Caco-2 (cell line): Measurements from ENCODE around the gene C6orf89. TPM values are rescaled to one million over a fixed set of nuclear protein-coding genes. Genes with fewer than 3 reads are reported as not detected.

Experiments used
- BruUV-seq: library from RNA; stranded (reverse); fragments of 400-500 nt; replicated peaks from 2 replicates; lab custom pipeline; 2021; lab: Mats Ljungman, UMichigan
- CTCF ChIA-PET: fragments of 300-600 bp; sonication (Branson Sonifier 250); formaldehyde crosslinking; loops from one replicate; lab custom pipeline; 2022; ENCODE audit warnings: antibody characterized with exemption; lab: Charles Lee
- POLR2A ChIA-PET: fragments of 300-600 bp; sonication (Branson Sonifier 250); formaldehyde crosslinking; loops from one replicate; lab custom pipeline; 2022; ENCODE audit warnings: antibody characterized with exemption; lab: Charles Lee
- DNase-seq, 2 experiments: peaks; one replicate each; pipeline versions ENCODE4 v3.0.0 to v3.0.0-alpha.2; 2020 to 2022
- H3K27me3 ChIP-seq: replicated peaks from 2 replicates; pipeline ENCODE4 v1.6.0; 2011; ENCODE audit warnings: low read length; ENCODE audit not compliant: control insufficient read depth, insufficient read depth
- H3K36me3 ChIP-seq: 2 replicates; pipeline ENCODE4 v1.5.1; 2011; ENCODE audit warnings: low read length; ENCODE audit not compliant: control insufficient read depth, insufficient read depth
- H3K4me1 ChIP-seq: fragments of 250-450 bp; sonication (Bioruptor Pico); 2 replicates; pipeline ENCODE4 v1.5.1; 2020; ENCODE audit warnings: mild to moderate bottlenecking
- H3K4me3 ChIP-seq: 2 replicates; pipeline ENCODE4 v1.5.1; 2011; ENCODE audit warnings: low read depth, mild to moderate bottlenecking, control low read depth, low read length
- H3K9me3 ChIP-seq: fragments of 250-450 bp; sonication (Bioruptor Pico); 2 replicates; pipeline ENCODE4 v1.5.1; 2020; ENCODE audit warnings: mild to moderate bottlenecking, moderate library complexity
- H3K27ac Mint-ChIP-seq: one replicate; pipeline ENCODE4 v1.8.0; 2022; ENCODE audit warnings: mixed read lengths; ENCODE audit not compliant: unreplicated experiment
- H3K27me3 Mint-ChIP-seq: one replicate; pipeline ENCODE4 v1.8.0; 2022; ENCODE audit warnings: mixed read lengths; ENCODE audit not compliant: insufficient read depth, unreplicated experiment
- H3K36me3 Mint-ChIP-seq: one replicate; pipeline ENCODE4 v1.8.0; 2022; ENCODE audit warnings: mild to moderate bottlenecking, mixed read lengths; ENCODE audit not compliant: insufficient read depth, unreplicated experiment
- H3K4me1 Mint-ChIP-seq: one replicate; pipeline ENCODE4 v1.8.0; 2022; ENCODE audit warnings: low read depth, mixed read lengths; ENCODE audit not compliant: unreplicated experiment
- H3K4me3 Mint-ChIP-seq: one replicate; pipeline ENCODE4 v1.8.0; 2022; ENCODE audit warnings: mild to moderate bottlenecking, moderate library complexity, mixed read lengths; ENCODE audit not compliant: unreplicated experiment
- H3K9me3 Mint-ChIP-seq: one replicate; pipeline ENCODE4 v1.8.0; 2022; ENCODE audit warnings: mixed read lengths; ENCODE audit not compliant: unreplicated experiment
- CTCF ChIP-seq, 2 experiments: fragments of 200-600 bp in 1 of 2; IDR thresholded peaks; 1 replicate in 1 of 2; 2 replicates in 1 of 2; pipeline versions ENCODE4 v1.5.1 to v1.8.0; 2011 to 2022; ENCODE audit warnings: antibody characterized with exemption in 1 of 2, control low read depth in 1 of 2, inconsistent platforms in 1 of 2, low read depth in 1 of 2, low read length in 1 of 2, mild to moderate bottlenecking in 1 of 2, moderate library complexity in 1 of 2; ENCODE audit not compliant: insufficient read depth in 1 of 2, severe bottlenecking in 1 of 2, unreplicated experiment in 1 of 2
- intact Hi-C: fragments of 100-400 bp; cut with micrococcal nuclease; formaldehyde crosslinking; loops from one replicate; pipeline ENCODE4 v1.10.0; 2022; ENCODE audit not compliant: unreplicated experiment
- total RNA-seq: library from RNA; stranded (reverse); gene quantifications from 2 replicates; pipeline ENCODE4 v1.2.3, GENCODE V29; 2022

Gene C6orf89
- total RNA-seq, 1 experiment from 2014 or later = 24.4 TPM

DNA sequence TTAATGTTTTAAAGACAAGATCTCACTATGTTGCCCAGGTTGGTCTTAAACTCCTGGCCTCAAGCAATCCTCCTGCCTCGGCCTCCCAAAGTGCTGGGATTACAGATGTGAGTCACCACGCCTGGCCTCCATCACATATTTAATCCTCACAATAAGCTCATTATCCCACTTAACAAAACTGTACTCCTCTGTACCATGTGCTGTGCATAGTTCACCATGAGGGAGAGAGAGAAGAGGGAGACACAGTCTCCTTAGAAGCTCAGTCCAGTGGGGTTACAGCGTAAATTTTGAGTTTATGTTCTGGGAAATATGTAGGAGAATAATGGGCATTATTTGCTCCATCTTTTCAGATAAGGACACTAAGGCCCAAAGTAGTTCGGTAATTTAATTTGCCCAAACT lies 38.6 kb upstream of the C6orf89 start:
- Mint-ChIP-seq H3K27ac (no peak overlapping the region), H3K4me3 (no peak overlapping the region), H3K4me1 (peaks cover 8% of the 10 kb centered on the region), H3K9me3 (no peaks in the 10 kb centered on the region), H3K36me3 (no peaks in the 10 kb centered on the region), H3K27me3 (no peaks in the 10 kb centered on the region)
- Histone ChIP-seq H3K36me3 (no peaks in the 10 kb centered on the region), H3K4me1 (no peaks in the 10 kb centered on the region), H3K9me3 (no peaks in the 10 kb centered on the region), H3K27me3 (no peaks in the 10 kb centered on the region), H3K4me3 (no peak overlapping the region)
- no peak for TF ChIP-seq CTCF (IDR thresholded peaks at IDR 0.05; ENCODE audit: insufficient read depth in 1 of 2, low read depth in 1 of 2, low read length in 1 of 2, severe bottlenecking in 1 of 2, unreplicated experiment in 1 of 2)
- intact Hi-C loops = no loop called here
- no peak for DNase-seq
- CTCF ChIA-PET = no interaction called here
- POLR2A ChIA-PET = no interaction called here
- no TSS peak for BruUV-seq

GRCh38 chr6:36847991-36848390 lies 37.8 kb upstream of the C6orf89 start:
- no peaks in the 10 kb centered on the region for H3K4me1 ChIP-seq
- no peak overlapping the region for H3K4me3 ChIP-seq
- H3K36me3 Mint-ChIP-seq = peaks cover 8% of the 10 kb centered on the region
- no peaks in the 10 kb centered on the region for H3K36me3 ChIP-seq
- DNase-seq = no peak
- no TSS peak for BruUV-seq
- H3K9me3 Mint-ChIP-seq = no peaks in the 10 kb centered on the region
- ChIA-PET CTCF (no interaction called here), POLR2A (no interaction called here)
- intact Hi-C loops = no loop called here
- H3K9me3 ChIP-seq = no peaks in the 10 kb centered on the region
- H3K4me3 Mint-ChIP-seq = no peak overlapping the region
- H3K4me1 Mint-ChIP-seq = peaks cover 8% of the 10 kb centered on the region
- TF ChIP-seq CTCF (IDR thresholded peaks at IDR 0.05; ENCODE audit: insufficient read depth in 1 of 2, low read depth in 1 of 2, low read length in 1 of 2, severe bottlenecking in 1 of 2, unreplicated experiment in 1 of 2) = no peak
- no peaks in the 10 kb centered on the region for H3K27me3 Mint-ChIP-seq
- H3K27ac Mint-ChIP-seq = no peak overlapping the region
- H3K27me3 ChIP-seq = no peaks in the 10 kb centered on the region

GRCh38 chr6:36848658-36849441 lies 36.9 kb upstream of the C6orf89 start:
- intact Hi-C loops = no loop called here
- DNase-seq = peak; percentile 46 to 66
- BruUV-seq = no TSS peak

More at GRCh38 chr6:36848658-36849441, 36.9 kb upstream of the C6orf89 start:
- Mint-ChIP-seq H3K4me1 (peaks cover 8% of the 10 kb centered on the region), H3K27me3 (no peaks in the 10 kb centered on the region), H3K4me3 (peak overlapping the region; percentile 26), H3K36me3 (peaks cover 12% of the 10 kb centered on the region), H3K27ac (no peak overlapping the region), H3K9me3 (no peaks in the 10 kb centered on the region)
- Histone ChIP-seq H3K4me1 (no peaks in the 10 kb centered on the region), H3K9me3 (no peaks in the 10 kb centered on the region), H3K4me3 (no peak overlapping the region), H3K27me3 (no peaks in the 10 kb centered on the region), H3K36me3 (no peaks in the 10 kb centered on the region)
- ChIA-PET CTCF (interaction anchor here (0.5 to 1.0 kb wide), 4 partner anchors 65 to 272 kb away, joined by 3 to 4 read pairs (median 3); no protein-coding TSS in a partner anchor), POLR2A (no interaction called here)
- no peak for TF ChIP-seq CTCF (IDR thresholded peaks at IDR 0.05; ENCODE audit: insufficient read depth in 1 of 2, low read depth in 1 of 2, low read length in 1 of 2, severe bottlenecking in 1 of 2, unreplicated experiment in 1 of 2)
